GM20431 (cell line): ENCODE measurements around the gene ARHGAP1.

ENCODE experiments used
- in situ Hi-C: fragments of 300-500 bp; cut with MseI, MboI; formaldehyde crosslinking; loops from one replicate; pipeline ENCODE4 v1.15.0; 2020; ENCODE audit warnings: low sequenced_read_pairs; ENCODE audit not compliant: unreplicated experiment

ARHGAP1 gene

DNA sequence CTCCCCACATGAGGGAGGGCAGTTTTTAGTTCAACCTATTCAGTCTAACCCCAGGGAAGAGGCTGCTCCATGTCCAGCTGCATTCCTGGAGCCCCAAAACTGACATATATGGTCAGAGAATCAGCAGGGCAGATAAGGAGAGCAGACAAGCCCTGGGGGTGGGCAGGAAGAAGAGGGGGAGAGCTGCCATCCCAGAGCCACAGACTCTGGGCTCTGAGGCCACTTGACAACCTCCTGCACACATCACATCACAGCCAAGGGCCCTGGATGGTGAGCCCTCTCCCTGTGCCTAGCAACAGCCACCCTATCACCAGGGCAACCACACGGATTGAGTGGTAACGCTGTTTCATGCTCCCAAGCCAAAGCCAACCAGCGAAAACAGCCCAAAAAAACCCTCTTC lies 3.1 kb downstream of the ARHGAP1 start:
- in situ Hi-C loops = no loop called here

DNA sequence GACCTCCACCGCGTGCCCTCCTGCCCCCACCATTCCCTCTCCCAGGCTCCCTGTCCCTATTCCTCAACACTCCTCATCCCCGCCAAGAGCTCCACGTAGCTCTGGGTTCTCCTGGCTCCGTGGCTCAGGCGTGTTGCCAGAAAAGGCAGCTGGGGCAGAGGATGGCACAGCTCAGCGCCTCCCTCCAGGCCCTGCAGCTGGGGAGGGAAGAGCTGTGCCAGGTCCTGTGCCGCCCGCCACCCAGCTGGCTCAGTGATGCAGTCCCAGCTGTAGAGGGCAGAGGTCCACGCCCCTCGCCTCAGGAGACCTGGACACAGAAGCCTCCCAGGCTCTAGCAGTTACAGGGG lies 4.2 kb downstream of the ARHGAP1 start:
- in situ Hi-C loops = no loop called here

DNA sequence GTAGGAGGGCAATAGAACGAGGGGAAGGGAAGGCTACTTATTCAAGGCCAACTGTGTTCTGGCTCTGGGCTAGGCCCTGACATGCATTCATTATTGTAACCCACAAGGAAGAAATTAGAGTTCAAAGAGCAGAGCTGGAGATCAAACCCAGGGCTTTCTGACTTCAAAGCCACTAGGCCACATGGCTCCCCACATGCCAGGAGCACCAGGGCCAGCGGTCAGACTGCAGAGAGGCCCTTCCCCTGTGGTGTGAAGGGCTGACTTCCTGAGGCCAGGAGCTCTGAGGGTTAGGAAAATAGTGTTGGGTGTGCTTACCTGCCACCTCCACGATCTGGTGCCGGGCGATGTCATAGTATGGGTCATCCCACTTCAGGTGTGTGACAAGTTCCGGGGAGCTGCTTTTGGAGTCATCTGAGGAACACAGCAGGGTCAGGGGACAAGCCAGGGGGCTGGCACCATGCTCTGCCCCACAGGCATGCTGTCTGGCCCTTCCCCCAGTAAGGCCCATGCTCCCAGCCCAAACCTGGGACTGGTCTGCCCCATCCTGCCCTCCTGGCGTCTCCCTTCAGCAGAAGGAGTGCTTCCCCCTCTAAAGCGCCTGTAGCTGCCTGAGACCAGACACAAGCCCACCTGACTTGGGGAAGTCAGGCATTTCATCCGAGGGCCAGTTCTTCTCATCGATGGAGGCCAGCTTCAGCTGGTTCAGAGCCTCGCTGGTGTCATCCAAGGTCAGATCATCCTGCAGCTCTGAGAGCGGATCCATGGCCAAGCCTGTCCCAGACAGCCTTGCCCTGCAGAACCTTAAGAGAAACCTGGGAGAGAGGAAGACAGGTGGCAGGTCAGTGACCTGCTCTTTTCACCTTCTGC lies 4.8 kb downstream of the ARHGAP1 start:
- in situ Hi-C loops = no loop called here

DNA sequence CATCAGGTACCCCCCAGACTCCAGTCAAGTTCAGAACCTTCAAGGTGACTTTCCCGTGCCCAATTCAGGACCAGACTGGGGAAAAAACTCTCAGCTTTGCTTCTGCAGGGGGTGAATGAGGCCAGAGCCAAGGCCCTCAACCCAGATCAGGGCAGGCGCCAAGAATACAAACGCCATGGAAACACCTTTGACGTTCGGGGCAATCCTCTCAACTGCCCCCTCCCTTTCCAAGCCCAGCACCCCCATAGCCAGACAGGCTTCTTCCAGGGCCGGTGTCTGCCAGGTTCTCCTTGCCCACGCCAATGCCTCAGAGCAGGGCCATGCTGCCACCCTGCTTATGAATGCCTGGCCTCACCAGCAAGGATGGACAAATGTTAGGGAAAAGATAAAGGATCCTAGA lies 5.8 kb downstream of the ARHGAP1 start:
- in situ Hi-C loops = no loop called here

DNA sequence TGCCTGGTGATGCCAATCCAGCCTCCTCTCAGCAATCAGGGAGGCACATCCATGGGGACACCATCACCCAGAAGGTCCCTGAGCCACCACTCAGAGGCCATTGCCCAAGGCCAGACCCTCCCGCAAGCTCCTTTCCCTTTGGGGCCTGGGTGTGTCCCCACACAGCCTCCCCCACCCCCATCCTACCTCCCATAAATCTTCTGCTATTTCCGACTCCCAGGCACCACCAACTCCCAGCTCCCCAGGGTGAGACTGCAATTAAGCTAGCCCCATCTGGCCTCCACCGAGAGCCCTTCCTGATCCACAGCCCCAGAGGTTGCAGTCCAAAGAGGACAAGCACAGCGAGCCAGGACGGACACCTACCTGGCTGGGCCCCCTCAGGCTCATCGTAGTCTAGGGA lies 6.3 kb downstream of the ARHGAP1 start:
- in situ Hi-C loops = no loop called here

DNA sequence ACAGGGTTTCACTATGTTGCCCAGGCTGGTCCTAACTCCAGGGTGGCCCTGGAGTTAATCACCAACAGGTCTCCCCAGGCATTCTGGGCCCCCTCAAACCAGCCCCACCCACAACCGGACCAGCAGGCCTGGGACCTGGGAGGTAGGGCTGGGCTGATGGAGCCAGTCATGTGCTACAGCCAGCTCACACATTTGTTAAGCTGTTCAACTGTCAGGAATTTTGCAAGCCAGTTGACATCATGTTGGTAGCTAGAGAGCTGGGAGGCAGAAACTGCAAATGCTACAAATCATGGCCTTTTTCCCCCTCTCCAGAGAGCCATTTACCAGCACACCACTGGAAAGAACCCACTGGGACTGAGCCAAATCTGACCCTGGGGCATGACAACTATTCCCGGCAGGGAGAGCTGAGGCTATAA lies 6.8 kb downstream of the ARHGAP1 start:
- in situ Hi-C loops = no loop called here

DNA sequence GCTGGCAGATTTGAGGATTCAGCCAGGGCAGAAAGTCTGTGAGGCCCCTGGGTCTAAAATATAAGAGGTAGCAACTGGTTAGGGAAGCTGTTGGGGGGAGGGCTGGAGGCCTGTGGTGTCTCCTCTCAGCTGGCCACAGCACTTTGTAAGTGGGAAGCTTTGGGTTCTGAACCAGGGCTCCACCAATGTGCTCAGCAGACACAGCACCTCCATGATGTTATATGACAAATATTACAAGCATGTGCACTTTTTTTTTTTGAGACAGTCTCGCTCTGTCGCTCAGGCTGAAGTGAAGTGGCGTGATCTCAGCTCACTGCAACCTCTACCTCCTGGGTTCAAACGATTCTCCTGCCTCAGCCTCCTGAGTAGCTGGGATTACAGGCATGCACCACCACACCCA lies 8.0 kb downstream of the ARHGAP1 start:
- in situ Hi-C loops = no loop called here

DNA sequence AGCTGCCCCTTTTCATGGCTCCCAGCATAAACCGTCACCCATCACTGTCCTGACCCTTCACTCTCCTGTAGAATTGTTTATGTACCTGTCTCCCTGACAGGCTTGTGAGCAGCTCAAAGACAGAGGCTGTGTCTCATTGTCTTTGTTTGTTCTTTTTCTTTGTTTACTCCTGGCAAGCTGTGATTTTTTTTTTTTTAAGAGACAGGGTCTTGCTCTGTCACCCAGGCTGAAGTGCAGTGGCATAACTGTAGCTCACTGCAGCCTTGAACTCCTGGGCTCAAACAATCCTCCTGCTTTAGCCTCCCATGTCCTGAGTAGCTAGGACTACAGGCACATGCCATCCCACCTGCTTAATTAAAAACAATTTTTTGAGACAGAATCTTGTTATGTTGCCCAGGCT lies 9.7 kb downstream of the ARHGAP1 start:
- in situ Hi-C loops = no loop called here

DNA sequence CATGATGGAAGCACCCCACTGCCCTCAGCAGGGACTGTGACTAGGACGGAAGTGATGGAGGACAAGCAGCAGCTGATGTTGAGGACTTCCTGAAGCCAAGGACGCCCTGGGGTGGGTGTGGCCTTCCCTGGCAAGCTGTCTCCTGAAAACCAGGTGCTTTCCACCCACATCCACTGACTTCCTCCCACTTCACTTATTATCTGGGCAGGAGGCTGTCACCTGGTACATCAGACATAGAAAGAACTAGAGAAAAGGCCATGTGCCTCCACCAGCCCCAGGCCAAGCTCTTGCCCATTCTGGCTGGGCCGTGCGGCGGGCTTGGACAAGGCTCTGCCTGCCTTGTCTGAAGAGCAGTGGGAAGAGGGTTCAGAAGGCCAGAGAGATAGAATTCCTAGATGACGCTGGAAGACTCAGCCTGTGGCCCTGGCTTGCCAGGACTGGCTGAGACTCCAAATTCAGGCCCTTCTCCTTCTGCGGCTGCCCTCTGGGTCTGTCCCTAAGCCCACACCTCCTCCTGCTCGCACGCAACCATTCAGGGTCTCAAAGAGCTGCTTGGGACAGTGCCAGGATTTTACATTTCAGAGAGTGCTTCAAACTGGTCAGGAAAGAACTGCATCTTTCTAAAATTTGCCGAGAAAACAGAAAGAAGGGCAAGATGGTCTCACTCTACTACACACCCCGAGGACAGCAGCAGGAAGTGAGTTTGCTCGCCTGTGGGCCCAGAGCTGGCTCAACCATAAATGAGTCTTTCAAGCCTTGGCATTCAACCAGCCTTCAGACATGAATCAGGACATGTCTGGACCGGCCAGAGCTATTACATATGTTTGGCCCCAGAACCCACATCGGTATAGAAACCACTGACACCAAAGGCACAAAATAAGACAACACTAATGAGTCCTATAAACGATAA lies 13.3 kb downstream of the ARHGAP1 start:
- in situ Hi-C loops = no loop called here

DNA sequence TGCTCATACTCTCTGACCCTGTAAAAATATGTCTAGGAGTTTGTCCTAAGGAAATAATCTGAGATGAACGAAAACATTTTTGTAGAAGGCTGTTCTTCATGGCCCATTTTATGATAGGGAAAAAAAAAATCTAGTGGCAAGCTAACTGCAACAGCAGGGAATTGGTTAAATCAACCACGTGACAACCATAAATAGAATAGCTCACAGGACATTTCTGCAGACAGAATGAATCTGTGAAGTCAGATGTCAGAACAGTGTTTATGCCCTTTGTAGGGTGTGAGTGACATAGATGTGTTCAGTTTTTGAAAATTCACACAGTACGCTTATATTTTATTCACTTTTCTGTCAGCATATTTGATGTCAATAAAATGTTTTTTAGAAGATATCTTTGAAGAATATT lies 16.1 kb downstream of the ARHGAP1 start:
- in situ Hi-C loops = no loop called here

DNA sequence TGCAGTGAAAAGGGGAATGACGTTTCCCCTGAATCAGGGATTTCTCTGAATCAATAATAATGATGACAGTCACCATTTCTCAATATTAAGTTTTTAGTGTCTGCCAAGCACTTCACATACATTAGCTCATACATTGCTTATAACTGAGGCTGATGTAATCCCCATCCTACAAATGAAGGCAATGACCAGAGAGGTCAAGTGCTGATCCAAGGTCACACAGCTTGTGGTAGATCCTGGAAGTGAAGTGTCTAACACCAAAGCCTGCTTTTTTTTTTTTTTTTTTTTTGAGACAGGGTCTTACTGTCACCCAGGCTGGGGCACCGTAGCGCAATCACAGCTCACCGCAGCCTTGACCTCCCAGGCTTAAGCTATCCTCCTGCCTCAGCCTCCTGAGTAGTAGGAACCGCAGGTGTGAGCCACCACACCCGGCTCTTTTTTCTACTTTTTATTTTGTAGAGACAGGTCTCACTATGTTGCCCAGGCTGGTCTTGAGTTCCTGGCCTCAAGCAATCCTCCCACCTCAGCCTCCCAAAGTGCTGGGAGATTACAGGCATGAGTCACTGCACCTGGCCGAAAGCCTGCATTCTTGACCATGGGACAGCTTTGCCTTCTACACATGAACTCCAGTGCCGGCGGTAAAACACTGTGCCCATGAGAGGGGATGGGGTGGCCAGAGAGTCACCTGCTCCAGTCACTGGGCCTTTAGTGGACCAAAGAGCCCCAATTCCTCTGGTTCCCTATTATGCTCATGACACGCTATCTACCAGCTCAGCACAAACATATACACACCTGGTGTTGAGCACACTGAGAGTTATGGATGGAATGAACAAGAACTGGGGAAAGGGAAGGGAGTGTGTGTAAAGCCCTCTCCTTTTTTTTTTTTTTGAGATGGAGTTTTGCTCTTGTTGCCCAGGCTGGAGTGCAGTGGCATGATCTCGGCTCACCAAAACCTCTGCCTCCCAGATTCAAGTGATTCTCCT lies 17.4 kb downstream of the ARHGAP1 start:
- in situ Hi-C loops = no loop called here

DNA sequence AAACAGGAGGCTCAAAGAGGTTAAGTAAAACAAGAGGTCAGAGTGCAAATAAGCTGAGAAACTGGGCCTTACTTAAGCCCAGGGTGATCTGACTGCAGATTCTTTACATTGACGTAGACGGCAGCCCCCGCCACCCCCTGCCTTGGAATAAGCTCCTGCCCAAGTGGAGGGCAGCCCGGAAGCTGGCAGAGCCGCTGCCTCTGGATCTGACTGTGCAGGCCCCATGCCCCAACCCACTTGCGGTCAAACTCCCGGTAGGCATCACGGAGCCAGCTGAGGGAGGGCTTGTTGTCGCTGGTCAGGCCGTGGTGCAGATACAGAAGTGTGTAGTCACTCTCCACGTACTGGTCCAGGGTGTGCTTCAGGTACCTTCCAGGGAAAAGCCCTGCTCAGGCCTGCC lies 18.6 kb downstream of the ARHGAP1 start:
- in situ Hi-C loops = no loop called here

DNA sequence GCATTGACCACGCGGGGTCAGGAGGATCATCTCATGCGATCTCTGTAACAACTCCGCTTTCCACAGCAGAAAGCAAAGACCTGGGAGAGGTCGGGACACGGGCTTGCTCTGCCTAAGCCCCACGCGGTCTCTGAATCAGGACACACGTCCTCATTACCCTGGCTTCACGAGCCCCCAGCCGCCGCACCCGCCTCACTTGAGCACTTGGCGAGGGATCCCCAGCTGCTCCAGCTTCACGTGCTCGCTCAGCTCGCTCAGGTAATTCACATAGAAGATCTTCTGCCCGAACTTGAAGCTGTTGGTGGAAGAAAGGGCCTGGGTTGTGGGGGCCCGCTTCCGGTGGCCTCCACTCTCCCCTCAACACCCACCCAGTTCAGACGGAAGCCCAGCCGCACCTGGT lies 19.6 kb downstream of the ARHGAP1 start:
- in situ Hi-C loops = no loop called here

DNA sequence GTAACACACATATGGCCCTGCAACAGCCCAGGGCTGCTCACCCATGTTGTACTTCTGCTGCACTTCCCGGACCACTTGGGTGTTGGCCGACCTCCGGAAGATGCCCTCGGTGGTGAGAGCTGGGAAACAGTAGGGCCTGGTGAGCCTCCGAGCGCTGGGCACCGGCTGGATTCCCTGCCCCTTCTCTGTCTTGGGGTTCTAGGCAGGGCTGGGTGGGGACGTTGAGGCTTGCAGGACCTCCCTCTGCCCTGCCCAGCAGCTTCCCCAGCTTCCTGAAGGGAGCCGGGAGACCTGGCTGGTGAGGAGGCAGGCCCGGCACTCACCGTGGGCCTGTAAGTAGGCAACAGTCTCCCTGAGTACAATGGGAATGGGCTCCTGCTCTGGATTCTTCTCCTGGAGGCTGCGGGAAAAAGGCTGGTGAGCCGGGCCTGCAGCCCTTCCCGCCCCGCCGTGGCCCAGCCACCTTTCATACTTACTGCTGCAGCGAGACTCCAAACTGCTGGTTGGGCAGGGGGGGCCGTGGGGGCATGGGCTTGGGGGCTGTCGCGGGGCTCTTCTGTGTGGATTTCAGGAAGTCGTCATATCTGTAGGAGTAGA lies 20.2 kb downstream of the ARHGAP1 start:
- in situ Hi-C loops = no loop called here

DNA sequence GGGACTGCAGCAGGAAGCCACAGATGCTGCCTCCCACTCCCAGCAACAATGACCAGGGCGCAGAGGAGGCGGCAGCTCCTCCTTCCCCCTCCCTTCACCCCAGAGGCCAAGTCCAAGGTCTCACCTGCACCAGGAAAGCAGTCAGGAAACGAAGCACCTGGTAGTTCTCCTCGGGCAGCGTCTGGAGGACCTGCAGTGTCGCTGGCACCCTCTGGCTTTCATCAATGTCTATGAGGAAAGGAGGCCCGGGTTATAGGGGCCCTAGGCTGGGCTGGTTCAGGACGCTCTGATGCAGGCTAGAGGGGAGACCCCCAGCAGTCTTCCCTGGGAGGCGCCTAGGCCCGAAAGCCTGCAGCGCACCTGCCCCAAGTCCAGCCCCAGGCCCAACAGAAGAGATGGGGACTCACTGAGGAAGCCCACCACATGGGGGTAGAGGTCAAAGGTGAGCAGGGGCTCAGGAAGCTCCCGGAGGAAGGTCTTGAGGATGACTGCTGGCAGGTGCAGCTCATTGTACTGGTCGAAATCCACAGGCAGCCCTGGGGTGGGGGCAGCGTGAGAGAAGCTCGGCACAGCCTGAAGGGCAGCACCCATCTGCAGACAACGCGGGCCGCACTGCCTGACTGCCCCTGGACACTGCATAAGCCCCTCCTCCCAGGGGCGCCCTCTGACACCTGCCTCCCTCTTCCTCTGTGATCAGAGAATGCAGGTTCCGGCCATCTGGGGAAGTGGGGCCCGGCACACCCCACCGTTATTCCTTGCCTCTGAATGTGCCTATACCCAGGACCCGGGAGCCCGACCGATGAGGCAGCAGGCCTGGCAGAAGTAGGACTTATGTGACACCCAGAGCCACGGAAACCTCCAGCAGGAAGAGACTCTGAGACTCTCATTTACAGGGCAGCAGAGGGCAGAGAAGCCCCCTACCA lies 20.9 kb downstream of the ARHGAP1 start:
- in situ Hi-C loops = no loop called here

DNA sequence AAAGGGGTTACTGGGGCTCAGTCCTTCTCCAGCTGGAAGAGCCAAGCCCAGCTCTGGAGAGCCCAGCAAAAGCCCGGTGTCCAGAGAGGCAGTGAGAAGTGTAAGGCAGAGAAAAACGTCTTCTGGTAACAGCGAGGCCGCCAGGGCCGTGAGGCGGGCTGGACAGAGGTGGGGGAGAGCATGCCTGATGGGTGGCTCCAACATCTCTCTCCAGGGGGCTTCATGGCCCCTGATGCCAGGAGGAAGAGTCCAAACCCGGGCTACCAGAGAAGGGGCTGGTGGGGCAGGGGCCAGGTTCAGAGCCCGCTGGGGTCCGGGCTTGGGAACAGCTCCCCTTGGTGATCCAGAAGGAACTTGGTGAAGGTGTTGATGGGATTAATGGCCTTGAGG lies 21.7 kb downstream of the ARHGAP1 start:
- in situ Hi-C loops = no loop called here

DNA sequence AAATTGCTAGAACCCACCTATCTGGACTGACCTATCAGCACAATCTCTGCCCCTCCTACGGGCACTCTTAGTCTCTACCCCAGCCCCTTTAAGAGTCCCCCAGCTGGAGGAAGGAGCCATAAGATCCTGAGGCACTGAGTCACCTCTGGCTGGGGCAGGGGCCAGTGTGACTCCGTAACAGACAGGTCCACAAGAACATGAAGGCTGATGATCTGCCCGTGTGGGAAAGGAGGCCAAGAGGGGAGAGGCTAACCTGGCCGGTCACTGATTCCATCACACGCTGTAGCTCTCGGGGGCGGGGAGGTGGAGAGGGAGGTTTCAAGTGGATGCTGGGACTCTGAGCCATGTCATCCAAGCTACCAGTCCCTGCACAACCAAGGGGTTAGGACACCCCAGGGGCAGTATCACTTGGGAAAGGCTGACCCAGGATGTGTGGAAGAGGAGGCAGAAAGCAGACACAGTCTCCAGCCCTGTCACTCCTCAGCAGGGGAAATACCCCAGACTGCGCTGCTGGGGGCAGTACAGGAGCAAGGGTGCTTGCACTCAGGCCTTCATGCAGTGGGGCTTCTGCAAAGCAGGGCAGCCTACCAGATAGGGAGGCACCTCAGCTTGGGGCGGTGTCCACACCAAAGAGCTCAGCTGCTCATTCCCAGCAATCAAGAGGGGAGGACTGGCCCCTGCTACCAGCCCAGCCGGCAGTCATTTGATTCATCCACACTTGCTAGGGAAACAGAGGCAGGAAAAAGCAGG lies 22.3 kb downstream of the ARHGAP1 start:
- in situ Hi-C loops = no loop called here

DNA sequence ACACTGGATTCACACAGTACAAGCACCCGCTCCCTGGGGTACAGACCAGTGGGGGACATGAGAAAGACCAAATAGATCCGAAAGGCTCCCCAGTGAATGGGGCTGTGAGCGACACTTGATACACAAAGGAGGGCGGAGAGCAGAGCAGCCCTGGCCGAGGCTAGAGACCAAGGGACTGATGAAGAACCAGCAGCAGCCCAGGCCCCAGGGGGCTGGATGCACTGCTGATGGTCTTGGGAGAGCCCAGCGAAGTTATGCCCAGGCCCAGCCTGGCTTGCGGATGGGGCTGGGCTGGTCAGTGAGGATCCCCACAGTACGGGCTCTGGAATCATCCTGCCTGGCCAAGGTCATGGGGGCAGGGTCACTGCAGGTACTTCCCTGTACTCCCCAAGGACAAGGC lies 23.2 kb downstream of the ARHGAP1 start:
- in situ Hi-C loops = no loop called here
